GM18507 (cell line): ENCODE measurements around the gene IL17F.
"Not testable (repeated sequence)": the region's sequence is repeated elsewhere in the genome, so short reads cannot be mapped to it uniquely, and the experiment has no call there.

Source experiments
- DNase-seq: peaks from one replicate; pipeline ENCODE4 v3.0.0; 2011; ENCODE audit warnings: low read depth; ENCODE audit not compliant: insufficient read length; ENCODE audit errors: extremely low spot score
- FAIRE-seq: peaks from 2 replicates; lab custom pipeline; 2011; peaks lifted over from hg19 to GRCh38; lab: Jason Lieb, UNC

The IL17F gene

GRCh38 chr6:52201046-52201445 is 43.3 kb downstream of the IL17F start:
- DNase-seq (no peak), FAIRE-seq (no peak)

- DNase-seq, FAIRE-seq: not testable (repeated sequence)
Measured at GRCh38 chr6:52200088-52200487, 44.2 kb downstream of the IL17F start.

- FAIRE-seq (no peak), DNase-seq (no peak)
Measured at GRCh38 chr6:52195886-52196285, 48.4 kb downstream of the IL17F start.

- FAIRE-seq (no peak), DNase-seq (no peak)
Measured at GRCh38 chr6:52191824-52192223, 52.5 kb downstream of the IL17F start.

- FAIRE-seq (peak; percentile 56), DNase-seq (no peak)
Measured at GRCh38 chr6:52190409-52190808, 53.9 kb downstream of the IL17F start.

GRCh38 chr6:52189974-52190373 is 54.3 kb downstream of the IL17F start:
- DNase-seq (no peak), FAIRE-seq (no peak)

- FAIRE-seq (no peak), DNase-seq (no peak)
Measured at GRCh38 chr6:52187098-52187497, 57.2 kb downstream of the IL17F start.
